Fibroblast of the conjunctiva (primary cell): Measurements from ENCODE around the gene PTPRN2.
"Not testable (repeated sequence)": the region's sequence is repeated elsewhere in the genome, so short reads cannot be mapped to it uniquely, and the experiment has no call there.

Experiments used
- DNase-seq: peaks from one replicate; pipeline ENCODE4 v3.0.0-alpha.2; 2010; ENCODE audit warnings: low read depth

Gene PTPRN2

GRCh38 chr7:157709531-157710251, 877.9 kb downstream of the PTPRN2 start:
- no peak for DNase-seq

GRCh38 chr7:157708919-157709295, 878.7 kb downstream of the PTPRN2 start:
- no peak for DNase-seq

GRCh38 chr7:157707983-157708918, 879.4 kb downstream of the PTPRN2 start:
- DNase-seq = no peak

GRCh38 chr7:157704365-157704764, 883.3 kb downstream of the PTPRN2 start:
- DNase-seq = no peak

GRCh38 chr7:157703534-157704195, 884.0 kb downstream of the PTPRN2 start:
- no peak for DNase-seq

GRCh38 chr7:157703131-157703530, 884.5 kb downstream of the PTPRN2 start:
- DNase-seq = no peak

GRCh38 chr7:157702311-157703023, 885.2 kb downstream of the PTPRN2 start:
- no peak for DNase-seq

- not testable (repeated sequence) for DNase-seq
Measured at GRCh38 chr7:157701395-157702180, 886.0 kb downstream of the PTPRN2 start.

GRCh38 chr7:157700231-157701005, 887.2 kb downstream of the PTPRN2 start:
- no peak for DNase-seq

- no peak for DNase-seq
Measured at GRCh38 chr7:157699357-157700013, 888.1 kb downstream of the PTPRN2 start.

GRCh38 chr7:157697287-157697686, 890.3 kb downstream of the PTPRN2 start:
- DNase-seq = not testable (repeated sequence)

GRCh38 chr7:157695609-157696008, 892.0 kb downstream of the PTPRN2 start:
- DNase-seq = not testable (repeated sequence)

GRCh38 chr7:157694376-157694665, 893.3 kb downstream of the PTPRN2 start:
- no peak for DNase-seq

- no peak for DNase-seq
Measured at GRCh38 chr7:157693521-157694375, 893.9 kb downstream of the PTPRN2 start.

GRCh38 chr7:157693071-157693520, 894.5 kb downstream of the PTPRN2 start:
- DNase-seq = no peak

GRCh38 chr7:157692460-157693011, 895.1 kb downstream of the PTPRN2 start:
- DNase-seq = no peak

GRCh38 chr7:157691586-157692459, 895.8 kb downstream of the PTPRN2 start:
- no peak for DNase-seq
